GM18519 (cell line): ENCODE data around the gene PPP1R1A.

Source experiments
- ATAC-seq: cut with Tn5 transposase; IDR thresholded peaks from one replicate; pipeline ENCODE4 v1.9.1; 2021; ENCODE audit warnings: mild to moderate bottlenecking, moderate library complexity; ENCODE audit not compliant: unreplicated experiment, low FRiP score

Gene PPP1R1A

GRCh38 chr12:54588110-54588889 is at the start of gene PPP1R1A:
Gene PPP1R1A, minus strand, starts transcription at chr12:54588659. Its CDS starts 171 bp downstream, at chr12:54588488.
- no peak for ATAC-seq

DNA sequence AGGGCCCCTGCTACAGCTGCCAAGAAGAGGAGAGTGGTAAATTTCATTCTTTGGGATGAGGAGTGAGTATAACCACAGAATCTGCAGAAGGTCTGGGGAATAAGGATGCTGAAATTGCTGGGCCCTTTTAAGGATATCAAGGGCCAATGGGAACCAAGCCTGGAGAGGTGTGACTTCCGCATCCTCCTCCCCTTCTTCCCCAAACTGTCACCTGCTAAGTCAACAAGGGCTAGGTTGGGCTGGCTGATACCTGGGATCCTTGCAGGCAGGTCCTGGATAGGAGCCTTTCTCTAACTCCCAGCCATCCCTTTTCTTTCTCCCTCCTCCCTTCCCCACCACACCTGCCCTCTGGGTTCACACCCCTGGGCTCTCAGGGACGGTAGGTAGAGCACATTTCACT is 46.3 kb upstream of the PPP1R1A start, which contains the start of gene LACRT:
Gene LACRT, minus strand, starts transcription at position 101 of the 400 bp plus-strand sequence. Its CDS starts 54 bp downstream, at position 47.
- no peak for ATAC-seq

- ATAC-seq = no peak
Observed at GRCh38 chr12:54631988-54632728, 43.7 kb upstream of the PPP1R1A start.

- ATAC-seq = no peak
Observed at GRCh38 chr12:54631551-54631950, 43.1 kb upstream of the PPP1R1A start.

GRCh38 chr12:54629925-54630324 is 41.5 kb upstream of the PPP1R1A start:
- no peak for ATAC-seq

- no peak for ATAC-seq
Observed at GRCh38 chr12:54628186-54628846, 39.9 kb upstream of the PPP1R1A start.

GRCh38 chr12:54627304-54627703 is 38.8 kb upstream of the PPP1R1A start:
- ATAC-seq = no peak

- no peak for ATAC-seq
Observed at GRCh38 chr12:54625598-54625997, 37.1 kb upstream of the PPP1R1A start.

GRCh38 chr12:54624315-54625279 is 36.1 kb upstream of the PPP1R1A start:
- ATAC-seq = no peak

DNA sequence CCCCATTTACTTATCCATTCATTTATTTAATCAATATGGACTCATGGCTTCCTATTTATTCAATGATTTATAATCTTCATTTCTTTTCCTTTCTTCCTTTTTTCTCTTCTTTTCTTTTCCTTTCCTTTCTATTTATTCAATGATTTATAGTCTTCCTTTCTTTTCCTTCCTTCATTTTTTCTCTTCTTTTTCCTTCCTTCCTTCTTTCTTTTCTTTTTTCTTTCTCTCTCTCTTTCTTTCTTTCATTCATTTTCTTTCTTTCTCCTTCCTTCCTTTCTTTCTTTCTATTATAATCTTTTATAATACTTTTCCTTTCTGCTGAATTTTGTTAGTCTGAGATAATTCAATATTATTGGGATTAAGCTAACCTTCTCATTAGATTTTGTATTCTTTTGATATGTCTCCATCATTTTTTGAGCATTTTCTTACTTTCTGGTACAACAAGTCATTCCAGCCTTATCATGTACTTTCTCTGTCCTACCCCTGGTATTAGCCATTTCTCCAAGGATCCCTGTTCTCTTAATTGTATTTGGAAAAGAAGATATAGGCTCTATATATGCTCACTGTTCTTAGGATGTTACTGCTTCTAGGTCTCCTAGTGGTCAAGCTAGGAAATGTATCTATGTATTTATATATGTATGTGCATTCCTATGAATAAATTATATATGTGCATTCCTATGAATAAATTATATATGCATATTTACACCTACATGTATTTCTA is 34.2 kb upstream of the PPP1R1A start:
- ATAC-seq = no peak

DNA sequence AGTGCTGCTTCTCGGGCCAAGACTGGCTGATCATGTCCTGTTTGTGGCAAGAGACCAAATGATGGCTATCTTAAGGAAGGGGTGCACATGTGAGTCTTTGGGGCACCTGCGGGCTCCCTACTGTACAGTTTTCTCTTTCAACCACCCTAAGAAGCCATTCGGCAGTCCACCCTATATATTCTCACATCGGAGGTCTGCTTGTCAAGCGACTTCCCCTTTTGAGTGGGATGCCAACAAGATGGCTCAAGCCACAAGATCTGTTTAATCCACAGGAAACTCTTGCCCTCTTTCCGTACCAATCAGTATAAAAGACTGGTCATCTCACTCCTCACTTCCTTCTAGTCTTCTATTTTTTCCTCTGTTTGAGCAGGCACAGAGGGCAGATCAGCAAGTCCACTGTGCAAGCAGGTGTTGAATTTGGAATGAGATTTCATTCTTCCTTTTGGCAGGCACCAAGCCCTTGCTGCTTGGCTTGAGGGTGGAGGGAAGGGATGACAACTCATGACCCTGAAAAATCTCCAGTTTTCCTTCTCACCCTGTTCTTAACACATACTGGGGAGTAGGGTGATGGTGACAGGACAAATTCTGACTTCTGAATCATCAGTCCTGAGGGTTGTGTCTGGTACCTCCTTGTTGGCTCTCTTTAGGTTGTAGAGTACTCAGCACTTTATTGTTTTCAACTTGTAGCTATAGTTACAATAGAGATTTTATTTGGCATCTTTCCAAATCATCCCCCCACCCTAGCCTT is 28.6 kb upstream of the PPP1R1A start:
- no peak for ATAC-seq

GRCh38 chr12:54612225-54612750 is 23.8 kb upstream of the PPP1R1A start:
- no peak for ATAC-seq

- ATAC-seq = no peak
Observed at GRCh38 chr12:54611715-54612149, 23.3 kb upstream of the PPP1R1A start.

GRCh38 chr12:54608769-54609168 is 20.3 kb upstream of the PPP1R1A start:
- no peak for ATAC-seq

GRCh38 chr12:54608156-54608555 is 19.7 kb upstream of the PPP1R1A start:
- ATAC-seq = no peak

DNA sequence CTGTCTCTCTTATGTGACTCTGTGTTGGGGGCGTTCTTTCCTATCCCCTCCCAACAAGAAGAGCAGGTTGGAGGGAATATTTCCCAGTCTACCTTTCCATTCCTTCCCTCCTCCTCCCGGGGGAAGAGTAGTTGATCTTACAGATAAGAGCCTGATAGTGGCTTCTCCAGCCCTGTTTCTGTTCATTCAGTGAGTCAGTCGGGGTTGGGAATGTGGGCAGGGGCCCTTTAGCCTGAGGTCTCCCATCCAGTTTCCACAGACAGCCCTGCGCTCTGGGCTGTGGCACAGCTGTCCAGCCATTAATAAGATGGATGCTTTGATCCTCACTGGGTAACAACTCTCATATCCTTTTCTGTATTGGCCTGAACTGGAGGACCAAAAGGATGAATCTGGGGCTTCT is 18.1 kb upstream of the PPP1R1A start:
- no peak for ATAC-seq

GRCh38 chr12:54605138-54605970 is 16.9 kb upstream of the PPP1R1A start:
- ATAC-seq = no peak

DNA sequence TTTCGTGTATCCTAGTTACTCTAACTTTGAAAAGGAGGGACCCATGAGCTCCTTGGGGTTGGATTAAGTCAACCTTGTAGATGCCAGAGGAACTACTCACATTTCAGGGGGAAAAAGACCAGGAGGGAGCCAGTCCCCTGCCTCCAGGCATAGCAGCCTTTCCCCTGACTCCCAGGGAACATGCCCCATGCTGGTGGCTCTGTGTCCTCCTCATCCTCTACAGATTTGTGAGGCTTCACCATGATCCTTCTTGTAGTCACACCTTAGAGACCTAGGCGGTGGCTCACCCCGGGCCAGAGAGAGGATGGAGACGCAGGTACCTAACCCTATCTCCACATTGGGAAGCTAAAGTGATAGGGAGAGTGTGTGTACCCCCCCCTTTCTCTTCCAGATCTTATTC is 16.0 kb upstream of the PPP1R1A start:
- ATAC-seq = no peak
